OCI-LY1 (cell line): ENCODE data around the gene SNRPB2.

Source experiments
- H2AFZ ChIP-seq: fragments of 200-600 bp; sonication (generic), shearing (Covaris generic); 2 replicates; pipeline ENCODE4 v1.6.0; 2014; ENCODE audit warnings: antibody characterized with exemption, mild to moderate bottlenecking, low read length
- H3F3A ChIP-seq: fragments of 200-600 bp; sonication (generic), shearing (Covaris generic); 2 replicates; pipeline ENCODE4 v1.6.0; 2014; ENCODE audit warnings: mild to moderate bottlenecking, antibody characterized with exemption, low read length, moderate library complexity; ENCODE audit not compliant: insufficient read depth
- H3K27ac ChIP-seq: fragments of 200-600 bp; sonication (generic); 2 replicates; pipeline ENCODE4 v1.5.1; 2014; ENCODE audit warnings: low read length, mixed run types, mild to moderate bottlenecking, low read depth; ENCODE audit not compliant: poor library complexity, severe bottlenecking
- H3K27me3 ChIP-seq: fragments of 200-600 bp; sonication (generic); 2 replicates; pipeline ENCODE4 v1.6.0; 2014; ENCODE audit warnings: antibody characterized with exemption, mild to moderate bottlenecking, low read length, moderate library complexity; ENCODE audit not compliant: insufficient read depth
- H3K36me3 ChIP-seq: fragments of 200-600 bp; sonication (generic); 2 replicates; pipeline ENCODE4 v1.6.1; 2014; ENCODE audit warnings: mild to moderate bottlenecking, antibody characterized with exemption, low read length, moderate library complexity, mixed read lengths; ENCODE audit not compliant: insufficient read depth
- H3K4me1 ChIP-seq: fragments of 200-600 bp; sonication (generic); 2 replicates; pipeline ENCODE4 v1.5.1; 2014; ENCODE audit warnings: mild to moderate bottlenecking, low read length, moderate library complexity; ENCODE audit not compliant: insufficient read depth, severe bottlenecking
- H3K4me2 ChIP-seq: fragments of 200-600 bp; sonication (generic), shearing (Covaris generic); 2 replicates; pipeline ENCODE4 v1.6.1; 2014; ENCODE audit warnings: low read length
- H3K4me3 ChIP-seq: fragments of 200-600 bp; sonication (generic); 2 replicates; pipeline ENCODE4 v1.5.1; 2014; ENCODE audit warnings: low read length, low read depth, mild to moderate bottlenecking, mixed read lengths; ENCODE audit not compliant: poor library complexity, severe bottlenecking
- H3K79me2 ChIP-seq: fragments of 200-600 bp; shearing (Covaris generic); 2 replicates; pipeline ENCODE4 v1.6.1; 2016; ENCODE audit warnings: mixed run types, low read length, mixed read lengths; ENCODE audit not compliant: insufficient read depth
- H3K9ac ChIP-seq: fragments of 200-600 bp; sonication (generic), shearing (Covaris generic); 2 replicates; pipeline ENCODE4 v1.6.1; 2014; ENCODE audit warnings: mild to moderate bottlenecking, low read length, mixed read lengths
- H3K9me2 ChIP-seq: fragments of 200-600 bp; sonication (generic), shearing (Covaris generic); 2 replicates; pipeline ENCODE4 v1.6.1; 2014; ENCODE audit warnings: low read depth, mild to moderate bottlenecking, low read length, mixed read lengths
- H3K9me3 ChIP-seq: fragments of 200-600 bp; shearing (Covaris generic); 2 replicates; pipeline ENCODE4 v1.6.1; 2014; ENCODE audit warnings: low read length, mixed read lengths
- H4K20me1 ChIP-seq: fragments of 200-600 bp; sonication (generic), shearing (Covaris generic); 2 replicates; pipeline ENCODE4 v1.6.0; 2016; ENCODE audit warnings: mild to moderate bottlenecking, low read length; ENCODE audit not compliant: insufficient read depth
- CTCF ChIP-seq: fragments of 200-600 bp; sonication (generic), shearing (Covaris generic); IDR thresholded peaks from 2 replicates; pipeline ENCODE4 v1.5.1; 2017; ENCODE audit warnings: mild to moderate bottlenecking, antibody characterized with exemption, low read length, moderate library complexity, mixed read lengths
- EZH2 ChIP-seq: fragments of 200-600 bp; sonication (generic), shearing (Covaris generic); IDR thresholded peaks from 2 replicates; pipeline ENCODE4 v1.8.0; 2017; ENCODE audit warnings: borderline replicate concordance, mixed run types, mild to moderate bottlenecking, antibody characterized with exemption, low read length, moderate library complexity, mixed read lengths

The SNRPB2 gene

GRCh38 chr20:16759181-16759563 is 29.3 kb downstream of the SNRPB2 start:
- H3K9me2 ChIP-seq: no peaks in the 10 kb centered on the region
- no peaks in the 10 kb centered on the region for H3K4me1 ChIP-seq
- no peaks in the 10 kb centered on the region for H3K9me3 ChIP-seq
- H4K20me1 ChIP-seq: no peaks in the 10 kb centered on the region
- H3K4me3 ChIP-seq: no peak overlapping the region
- no peaks in the 10 kb centered on the region for H3K27me3 ChIP-seq
- H3K27ac ChIP-seq: no peak overlapping the region
- H2AFZ ChIP-seq: no peak overlapping the region
- H3K79me2 ChIP-seq: no peaks in the 10 kb centered on the region
- no peak overlapping the region for H3K9ac ChIP-seq
- TF ChIP-seq CTCF (no peak), EZH2 (no peak)
- H3F3A ChIP-seq: no peaks in the 10 kb centered on the region
- no peaks in the 10 kb centered on the region for H3K36me3 ChIP-seq
- H3K4me2 ChIP-seq: no peak overlapping the region

GRCh38 chr20:16760431-16761304 is 30.8 kb downstream of the SNRPB2 start:
- no peaks in the 10 kb centered on the region for H3K4me1 ChIP-seq
- H3K9ac ChIP-seq: no peak overlapping the region
- H2AFZ ChIP-seq: no peak overlapping the region
- H3K4me2 ChIP-seq: no peak overlapping the region
- no peaks in the 10 kb centered on the region for H3K36me3 ChIP-seq
- H3F3A ChIP-seq: no peaks in the 10 kb centered on the region
- H3K27ac ChIP-seq: no peak overlapping the region
- no peaks in the 10 kb centered on the region for H3K9me3 ChIP-seq
- no peaks in the 10 kb centered on the region for H3K9me2 ChIP-seq
- H3K4me3 ChIP-seq: no peak overlapping the region
- H3K79me2 ChIP-seq: no peaks in the 10 kb centered on the region
- H3K27me3 ChIP-seq: no peaks in the 10 kb centered on the region
- TF ChIP-seq CTCF: no peak
- TF ChIP-seq EZH2: no peak
- H4K20me1 ChIP-seq: no peaks in the 10 kb centered on the region

- no peak overlapping the region for H3K4me3 ChIP-seq
- H3F3A ChIP-seq: no peaks in the 10 kb centered on the region
- no peaks in the 10 kb centered on the region for H3K4me1 ChIP-seq
- no peaks in the 10 kb centered on the region for H3K9me3 ChIP-seq
- H3K79me2 ChIP-seq: no peaks in the 10 kb centered on the region
- H3K4me2 ChIP-seq: no peak overlapping the region
- H3K9ac ChIP-seq: no peak overlapping the region
- no peaks in the 10 kb centered on the region for H3K36me3 ChIP-seq
- H3K27ac ChIP-seq: no peak overlapping the region
- no peak for TF ChIP-seq EZH2
- peak; percentile 71 for TF ChIP-seq CTCF
- H4K20me1 ChIP-seq: no peaks in the 10 kb centered on the region
- no peaks in the 10 kb centered on the region for H3K27me3 ChIP-seq
- H3K9me2 ChIP-seq: no peaks in the 10 kb centered on the region
- H2AFZ ChIP-seq: no peak overlapping the region
Measured at GRCh38 chr20:16761305-16761829, 31.5 kb downstream of the SNRPB2 start.
